Large intestine (tissue), 3 donors: Measurements from ENCODE around the gene HTR1D. TPM values are rescaled to one million over a fixed set of nuclear protein-coding genes. Genes with fewer than 3 reads are reported as not detected.

ENCODE experiments used
- DNase-seq, 2 donors: peaks; one replicate each; pipeline versions ENCODE4 v3.0.0 to v3.0.0-alpha.2; 2013
- H3K27ac ChIP-seq: one replicate; pipeline ENCODE4 v1.5.1; 2013; ENCODE audit warnings: low read length
- H3K27me3 ChIP-seq: 2 replicates; pipeline ENCODE4 v1.6.1; 2013; ENCODE audit warnings: low read length; ENCODE audit not compliant: control insufficient read depth, insufficient read depth
- H3K36me3 ChIP-seq: 2 replicates; pipeline ENCODE4 v1.6.1; 2013; ENCODE audit warnings: low read length; ENCODE audit not compliant: control insufficient read depth, insufficient read depth
- H3K4me1 ChIP-seq: one replicate; pipeline ENCODE4 v1.6.1; 2013; ENCODE audit warnings: low read length; ENCODE audit not compliant: control insufficient read depth, insufficient read depth
- H3K4me3 ChIP-seq: one replicate; pipeline ENCODE4 v1.5.1; 2013; ENCODE audit warnings: low read length
- H3K9me3 ChIP-seq: one replicate; pipeline ENCODE4 v1.6.1; 2013; ENCODE audit warnings: mild to moderate bottlenecking, low read depth, low read length, moderate library complexity; ENCODE audit not compliant: control insufficient read depth
- WGBS: methylation state at CpG from one replicate; pipeline ENCODE4 v1.1.5; 2013; ENCODE audit warnings: low lambda C conversion rate; ENCODE audit not compliant: insufficient coverage; 5-methylcytosine and 5-hydroxymethylcytosine counted together
- polyA plus RNA-seq: library from polyadenylated mRNA; unstranded; fragments of 120-200 nt; gene quantifications from one replicate; pipeline ENCODE4 v1.2.1, GENCODE V29; 2013

HTR1D gene
- polyA plus RNA-seq, 1 donor: 0.46 TPM

- Histone ChIP-seq H3K4me3 (no peak overlapping the region), H3K36me3 (no peaks in the 10 kb centered on the region), H3K4me1 (peaks cover 5% of the 10 kb centered on the region), H3K27me3 (peaks cover 26% of the 10 kb centered on the region), H3K9me3 (no peaks in the 10 kb centered on the region), H3K27ac (no peak overlapping the region)
- 83% methylated on average over 1 of the region's 2 CpGs for WGBS
- DNase-seq: no peak
These were observed 5.0 kb upstream of the HTR1D start for GRCh38 chr1:23222331-23222730.

GRCh38 chr1:23221107-23221506 lies 3.8 kb upstream of the HTR1D start:
- H3K27me3 ChIP-seq: peaks cover 35% of the 10 kb centered on the region
- H3K9me3 ChIP-seq: no peaks in the 10 kb centered on the region
- no peak overlapping the region for H3K27ac ChIP-seq
- DNase-seq: no peak
- 100% methylated on average over 1 of the region's 2 CpGs for WGBS
- peaks cover 5% of the 10 kb centered on the region for H3K4me1 ChIP-seq
- no peak overlapping the region for H3K4me3 ChIP-seq
- H3K36me3 ChIP-seq: no peaks in the 10 kb centered on the region

GRCh38 chr1:23216771-23217420 lies 406 bp downstream of the HTR1D start:
- Histone ChIP-seq H3K27ac (no peak overlapping the region), H3K9me3 (no peaks in the 10 kb centered on the region), H3K4me1 (no peaks in the 10 kb centered on the region), H3K4me3 (peak overlapping the region; percentile 18), H3K27me3 (peaks cover 52% of the 10 kb centered on the region), H3K36me3 (no peaks in the 10 kb centered on the region)
- no CpG with 5 or more reads among the region's 78 CpGs for WGBS
- DNase-seq: peak in 1 of 2 donors; percentile 33

GRCh38 chr1:23215751-23216449 lies 1.4 kb downstream of the HTR1D start:
- no peaks in the 10 kb centered on the region for H3K9me3 ChIP-seq
- H3K27ac ChIP-seq: no peak overlapping the region
- no peak for DNase-seq
- no peak overlapping the region for H3K4me3 ChIP-seq
- H3K36me3 ChIP-seq: no peaks in the 10 kb centered on the region
- no peaks in the 10 kb centered on the region for H3K4me1 ChIP-seq
- peaks cover 52% of the 10 kb centered on the region for H3K27me3 ChIP-seq
- WGBS: no CpG with 5 or more reads among the region's 3 CpGs

- no peak overlapping the region for H3K4me3 ChIP-seq
- DNase-seq: no peak
- no peaks in the 10 kb centered on the region for H3K9me3 ChIP-seq
- no peak overlapping the region for H3K27ac ChIP-seq
- no peaks in the 10 kb centered on the region for H3K4me1 ChIP-seq
- no CpG with 5 or more reads among the region's 3 CpGs for WGBS
- no peaks in the 10 kb centered on the region for H3K36me3 ChIP-seq
- peaks cover 54% of the 10 kb centered on the region for H3K27me3 ChIP-seq
These were observed 2.0 kb downstream of the HTR1D start for GRCh38 chr1:23215291-23215690.

GRCh38 chr1:23214640-23215039 lies 2.7 kb downstream of the HTR1D start:
- peaks cover 53% of the 10 kb centered on the region for H3K27me3 ChIP-seq
- WGBS: 100% methylated on average over 1 of the region's 4 CpGs
- no peak for DNase-seq

GRCh38 chr1:23211955-23212354 lies 5.3 kb downstream of the HTR1D start:
- no peak overlapping the region for H3K27ac ChIP-seq
- no peak for DNase-seq
- no peaks in the 10 kb centered on the region for H3K4me1 ChIP-seq
- peaks cover 33% of the 10 kb centered on the region for H3K27me3 ChIP-seq
- H3K4me3 ChIP-seq: no peak overlapping the region
- 33% methylated on average over 1 of the region's 4 CpGs for WGBS
- no peaks in the 10 kb centered on the region for H3K36me3 ChIP-seq
- H3K9me3 ChIP-seq: no peaks in the 10 kb centered on the region

More at GRCh38 chr1:23214640-23215039, 2.7 kb downstream of the HTR1D start:
- H3K9me3 ChIP-seq: no peaks in the 10 kb centered on the region
- no peaks in the 10 kb centered on the region for H3K4me1 ChIP-seq
- no peak overlapping the region for H3K27ac ChIP-seq
- H3K36me3 ChIP-seq: no peaks in the 10 kb centered on the region
- no peak overlapping the region for H3K4me3 ChIP-seq

GRCh38 chr1:23210963-23211362 lies 6.3 kb downstream of the HTR1D start:
- no peak overlapping the region for H3K27ac ChIP-seq
- peaks cover 24% of the 10 kb centered on the region for H3K27me3 ChIP-seq
- no peaks in the 10 kb centered on the region for H3K36me3 ChIP-seq
- no peaks in the 10 kb centered on the region for H3K9me3 ChIP-seq
- no peak for DNase-seq
- WGBS: no CpG with 5 or more reads among the region's 2 CpGs
- no peaks in the 10 kb centered on the region for H3K4me1 ChIP-seq
- no peak overlapping the region for H3K4me3 ChIP-seq

- no CpG with 5 or more reads among the region's 6 CpGs for WGBS
- Histone ChIP-seq H3K4me3 (no peak overlapping the region), H3K27me3 (peaks cover 18% of the 10 kb centered on the region), H3K9me3 (no peaks in the 10 kb centered on the region), H3K27ac (no peak overlapping the region), H3K36me3 (no peaks in the 10 kb centered on the region), H3K4me1 (no peaks in the 10 kb centered on the region)
- DNase-seq: no peak
These were observed 6.9 kb downstream of the HTR1D start for GRCh38 chr1:23210351-23210785.

GRCh38 chr1:23209770-23210169 lies 7.5 kb downstream of the HTR1D start:
- peaks cover 13% of the 10 kb centered on the region for H3K27me3 ChIP-seq
- no CpG with 5 or more reads among the region's 4 CpGs for WGBS
- no peaks in the 10 kb centered on the region for H3K4me1 ChIP-seq

More at GRCh38 chr1:23209770-23210169, 7.5 kb downstream of the HTR1D start:
- no peak for DNase-seq
- no peaks in the 10 kb centered on the region for H3K36me3 ChIP-seq
- H3K9me3 ChIP-seq: no peaks in the 10 kb centered on the region
- no peak overlapping the region for H3K27ac ChIP-seq
- H3K4me3 ChIP-seq: no peak overlapping the region
